Bronchial epithelial cell (primary cell): Measurements from ENCODE around the gene STC2. TPM values are rescaled to one million over a fixed set of nuclear protein-coding genes. Genes with fewer than 3 reads are reported as not detected.

Source experiments
- DNase-seq: peaks from one replicate; pipeline ENCODE4 v3.0.0-alpha.2; 2010; ENCODE audit warnings: low read depth
- FAIRE-seq: peaks from 2 replicates; lab custom pipeline; 2011; peaks lifted over from hg19 to GRCh38; lab: Jason Lieb, UNC
- H3K27me3 ChIP-seq: 2 replicates; pipeline ENCODE4 v1.5.1; 2011; ENCODE audit warnings: low read length; ENCODE audit not compliant: control insufficient read depth, insufficient read depth
- H3K36me3 ChIP-seq: 2 replicates; pipeline ENCODE4 v1.5.1; 2011; ENCODE audit warnings: low read length; ENCODE audit not compliant: control insufficient read depth, insufficient read depth
- H3K4me3 ChIP-seq: 2 replicates; pipeline ENCODE4 v1.5.1; 2011; ENCODE audit warnings: mild to moderate bottlenecking, low read depth, low read length, control low read depth
- CTCF ChIP-seq: IDR thresholded peaks from 2 replicates; pipeline ENCODE4 v1.5.1; 2011; ENCODE audit warnings: mild to moderate bottlenecking, moderate library complexity, low read length, control low read depth, inconsistent platforms; ENCODE audit not compliant: insufficient read depth, severe bottlenecking
- total RNA-seq: library from RNA; depleted of rRNA; stranded (reverse); fragments of >200 nt; gene quantifications from 2 replicates; pipeline ENCODE4 v1.2.1, GENCODE V29; 2014

STC2 gene
- total RNA-seq, 1 donor from 2014 or later = 310 TPM

GRCh38 chr5:173311818-173312585, 16.2 kb downstream of the STC2 start:
- TF ChIP-seq CTCF = no peak
- DNase-seq (no peak), FAIRE-seq (no peak)
- H3K4me3 ChIP-seq = no peak overlapping the region
- no peaks in the 10 kb centered on the region for H3K27me3 ChIP-seq
- no peaks in the 10 kb centered on the region for H3K36me3 ChIP-seq

- no peaks in the 10 kb centered on the region for H3K27me3 ChIP-seq
- FAIRE-seq = no peak
- no peak for TF ChIP-seq CTCF
- H3K36me3 ChIP-seq = no peaks in the 10 kb centered on the region
- no peak overlapping the region for H3K4me3 ChIP-seq
- DNase-seq = no peak
Observed at GRCh38 chr5:173310861-173311785, 17.1 kb downstream of the STC2 start.

DNA sequence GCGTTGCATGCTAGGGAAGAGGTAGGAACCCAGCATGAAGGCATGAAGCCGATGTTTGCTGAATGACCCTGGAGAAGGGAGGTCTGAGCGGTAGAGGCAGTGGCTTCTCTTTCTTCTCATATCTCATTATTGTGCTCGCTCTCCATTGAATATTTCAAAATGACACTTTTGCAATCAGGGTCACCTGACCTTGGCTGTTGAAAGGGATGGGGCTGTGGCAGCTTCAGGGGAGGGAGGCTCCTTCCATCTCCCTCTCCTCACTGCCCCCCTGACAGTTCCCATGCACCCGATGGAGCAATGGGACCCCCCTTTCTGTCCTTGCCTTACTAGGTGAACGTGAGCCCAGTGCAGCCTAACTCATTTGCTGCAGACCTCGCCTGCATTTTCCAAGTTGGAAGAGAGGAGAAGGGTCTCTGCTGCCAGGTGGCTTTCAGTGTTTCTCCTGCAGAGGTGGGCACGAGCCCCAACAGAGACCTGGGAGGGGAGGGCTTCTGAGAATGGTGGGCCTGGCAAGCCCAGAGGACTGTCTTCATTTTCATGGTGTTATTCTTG, 17.9 kb downstream of the STC2 start:
- no peak overlapping the region for H3K4me3 ChIP-seq
- TF ChIP-seq CTCF = no peak
- no peaks in the 10 kb centered on the region for H3K36me3 ChIP-seq
- no peaks in the 10 kb centered on the region for H3K27me3 ChIP-seq
- FAIRE-seq (no peak), DNase-seq (no peak)

DNA sequence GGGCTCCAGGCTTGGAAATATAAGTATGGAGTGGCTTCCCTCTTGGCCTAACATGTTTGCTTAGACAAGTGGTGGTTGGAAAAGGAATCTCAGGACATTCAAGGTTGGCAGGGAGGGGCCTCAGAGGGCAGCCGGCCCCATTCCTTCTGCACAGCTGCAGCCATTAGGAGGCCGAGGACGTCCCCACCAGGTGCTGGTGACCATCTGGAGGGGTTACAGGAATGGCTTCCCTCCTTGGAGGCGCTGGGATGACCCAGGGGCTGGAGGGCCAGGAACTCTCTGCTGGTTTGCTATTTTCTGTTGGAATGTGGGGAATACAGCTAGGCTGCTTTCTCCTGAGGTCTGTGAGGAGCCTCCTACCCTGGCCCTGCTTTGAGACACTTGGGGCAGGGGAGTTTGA, 18.5 kb downstream of the STC2 start:
- TF ChIP-seq CTCF = no peak
- H3K27me3 ChIP-seq = no peaks in the 10 kb centered on the region
- H3K36me3 ChIP-seq = no peaks in the 10 kb centered on the region
- FAIRE-seq (no peak), DNase-seq (no peak)
- H3K4me3 ChIP-seq = no peak overlapping the region

GRCh38 chr5:173308226-173308625, 20.0 kb downstream of the STC2 start:
- Histone ChIP-seq H3K27me3 (no peaks in the 10 kb centered on the region), H3K36me3 (no peaks in the 10 kb centered on the region), H3K4me3 (no peak overlapping the region)
- FAIRE-seq (no peak), DNase-seq (no peak)
- TF ChIP-seq CTCF = no peak
